Measurements from ENCODE around the gene DOCK1. TPM values are rescaled to one million over a fixed set of nuclear protein-coding genes. Genes with fewer than 3 reads are reported as not detected.

The DOCK1 gene
- total and polyA plus RNA-seq, 2 experiments from 2014 or later: 22.8 to 45.6 TPM

- in situ Hi-C loops (cut with MboI): no loop called here
- Histone ChIP-seq H3K4me3 (no peak overlapping the region), H3F3A (ENCODE audit: insufficient read depth) (no peaks in the 10 kb centered on the region), H3K9ac (no peak overlapping the region), H3K9me3 (ENCODE audit: low read depth) (peaks cover 2% of the 10 kb centered on the region), H3K27ac (no peak overlapping the region), H4K20me1 (ENCODE audit: insufficient read depth) (no peaks in the 10 kb centered on the region), H3K79me2 (ENCODE audit: insufficient read depth) (no peaks in the 10 kb centered on the region), H3K36me3 (ENCODE audit: low read depth) (peaks cover 22% of the 10 kb centered on the region), H2AFZ (no peak overlapping the region), H3K4me2 (ENCODE audit: unreplicated experiment) (no peak overlapping the region), H3K9me2 (ENCODE audit: insufficient read depth) (no peaks in the 10 kb centered on the region), H3K4me1 (ENCODE audit: insufficient read depth) (no peaks in the 10 kb centered on the region), H3K27me3 (replicated peaks; ENCODE audit: insufficient read depth) (no peaks in the 10 kb centered on the region)
- WGBS, 2 experiments (ENCODE audit: low coverage in 1 of 2, low lambda C conversion rate in 2 of 2, missing lambda C conversion rate in 2 of 2): 92 to 93% methylated on average over 14 of the region's 14 CpGs
- no peak for DNase-seq
- no peak for TF ChIP-seq EZH2phosphoT487 (IDR thresholded peaks at IDR 0.05; ENCODE audit: insufficient read depth, low read depth)
- no peak for TF ChIP-seq EZH2 (IDR thresholded peaks at IDR 0.05; ENCODE audit: insufficient read depth, poor library complexity, severe bottlenecking)
These were observed 159.2 kb downstream of the DOCK1 start for GRCh38 chr10:127064474-127064873.

GRCh38 chr10:127067542-127068194 lies 162.4 kb downstream of the DOCK1 start:
- Histone ChIP-seq H3K79me2 (ENCODE audit: insufficient read depth) (no peaks in the 10 kb centered on the region), H3K27ac (no peak overlapping the region), H3K4me1 (ENCODE audit: insufficient read depth) (no peaks in the 10 kb centered on the region), H2AFZ (no peak overlapping the region), H3K27me3 (replicated peaks; ENCODE audit: insufficient read depth) (no peaks in the 10 kb centered on the region), H3K9me2 (ENCODE audit: insufficient read depth) (no peaks in the 10 kb centered on the region), H3F3A (ENCODE audit: insufficient read depth) (no peaks in the 10 kb centered on the region), H3K9me3 (ENCODE audit: low read depth) (no peaks in the 10 kb centered on the region), H3K9ac (no peak overlapping the region), H3K36me3 (ENCODE audit: low read depth) (peaks cover 4% of the 10 kb centered on the region; the same call in 1 of the 2 replicates), H3K4me2 (ENCODE audit: unreplicated experiment) (no peak overlapping the region), H4K20me1 (ENCODE audit: insufficient read depth) (no peaks in the 10 kb centered on the region), H3K4me3 (no peak overlapping the region)
- 98 to 99% methylated on average over 4 of the region's 4 CpGs for WGBS, 2 experiments (ENCODE audit: low coverage in 1 of 2, low lambda C conversion rate in 2 of 2, missing lambda C conversion rate in 2 of 2)
- TF ChIP-seq EZH2phosphoT487 (IDR thresholded peaks at IDR 0.05; ENCODE audit: insufficient read depth, low read depth) (no peak), EZH2 (IDR thresholded peaks at IDR 0.05; ENCODE audit: insufficient read depth, poor library complexity, severe bottlenecking) (no peak)
- DNase-seq: no peak
- in situ Hi-C loops (cut with MboI): no loop called here

GRCh38 chr10:127068485-127068884 lies 163.3 kb downstream of the DOCK1 start:
- H4K20me1 ChIP-seq (ENCODE audit: insufficient read depth): no peaks in the 10 kb centered on the region
- H3K9me2 ChIP-seq (ENCODE audit: insufficient read depth): no peaks in the 10 kb centered on the region
- no peak overlapping the region for H3K4me3 ChIP-seq
- TF ChIP-seq EZH2phosphoT487 (IDR thresholded peaks at IDR 0.05; ENCODE audit: insufficient read depth, low read depth) (no peak), EZH2 (IDR thresholded peaks at IDR 0.05; ENCODE audit: insufficient read depth, poor library complexity, severe bottlenecking) (no peak)
- no peaks in the 10 kb centered on the region for H3F3A ChIP-seq (ENCODE audit: insufficient read depth)
- in situ Hi-C loops (cut with MboI): no loop called here
- H3K4me2 ChIP-seq (ENCODE audit: unreplicated experiment): no peak overlapping the region
- H2AFZ ChIP-seq: no peak overlapping the region
- no peak overlapping the region for H3K9ac ChIP-seq
- no peaks in the 10 kb centered on the region for H3K79me2 ChIP-seq (ENCODE audit: insufficient read depth)
- H3K4me1 ChIP-seq (ENCODE audit: insufficient read depth): no peaks in the 10 kb centered on the region
- DNase-seq: no peak
- peaks cover 4% of the 10 kb centered on the region; the same call in 1 of the 2 replicates for H3K36me3 ChIP-seq (ENCODE audit: low read depth)
- no peak overlapping the region for H3K27ac ChIP-seq
- H3K9me3 ChIP-seq (ENCODE audit: low read depth): no peaks in the 10 kb centered on the region
- H3K27me3 ChIP-seq (replicated peaks; ENCODE audit: insufficient read depth): no peaks in the 10 kb centered on the region

GRCh38 chr10:127069436-127069835 lies 164.2 kb downstream of the DOCK1 start:
- DNase-seq: no peak
- TF ChIP-seq EZH2phosphoT487 (IDR thresholded peaks at IDR 0.05; ENCODE audit: insufficient read depth, low read depth): no peak
- TF ChIP-seq EZH2 (IDR thresholded peaks at IDR 0.05; ENCODE audit: insufficient read depth, poor library complexity, severe bottlenecking): no peak
- H3K4me2 ChIP-seq (ENCODE audit: unreplicated experiment): no peak overlapping the region
- H3K4me3 ChIP-seq: no peak overlapping the region
- no peaks in the 10 kb centered on the region for H3K9me3 ChIP-seq (ENCODE audit: low read depth)
- H3K27me3 ChIP-seq (replicated peaks; ENCODE audit: insufficient read depth): no peaks in the 10 kb centered on the region
- no peak overlapping the region for H2AFZ ChIP-seq
- H4K20me1 ChIP-seq (ENCODE audit: insufficient read depth): no peaks in the 10 kb centered on the region
- in situ Hi-C loops (cut with MboI): no loop called here
- no peaks in the 10 kb centered on the region for H3K4me1 ChIP-seq (ENCODE audit: insufficient read depth)
- H3F3A ChIP-seq (ENCODE audit: insufficient read depth): no peaks in the 10 kb centered on the region
- no peaks in the 10 kb centered on the region for H3K9me2 ChIP-seq (ENCODE audit: insufficient read depth)
- H3K79me2 ChIP-seq (ENCODE audit: insufficient read depth): no peaks in the 10 kb centered on the region
- WGBS, 2 experiments (ENCODE audit: low coverage in 1 of 2, low lambda C conversion rate in 2 of 2, missing lambda C conversion rate in 2 of 2): 95 to 100% methylated on average over 4 of the region's 4 CpGs
- H3K27ac ChIP-seq: no peak overlapping the region
- peaks cover 4% of the 10 kb centered on the region; the same call in 1 of the 2 replicates for H3K36me3 ChIP-seq (ENCODE audit: low read depth)
- no peak overlapping the region for H3K9ac ChIP-seq
